ENCODE data around the gene CORO2B. TPM values are rescaled to one million over a fixed set of nuclear protein-coding genes. Genes with fewer than 3 reads are reported as not detected.

The CORO2B gene
- total and polyA plus RNA-seq, 2 experiments from 2014 or later = 1.6 to 4.6 TPM

- Histone ChIP-seq H3K4me3 (no peak overlapping the region), H3K27ac (ENCODE audit: low read depth) (no peak overlapping the region), H3F3A (replicated peaks; ENCODE audit: low read depth) (0 out of 2 replicates have a peak, but pooled peaks cover 5% of the 10 kb centered on the region), H4K20me1 (replicated peaks; ENCODE audit: insufficient read depth) (no peaks in the 10 kb centered on the region), H2AFZ (peak overlapping the region; percentile 91), H3K4me1 (ENCODE audit: insufficient read depth) (peaks cover 9% of the 10 kb centered on the region; the same call in 1 of the 2 replicates), H3K4me2 (peak overlapping the region; percentile 63), H3K9me2 (ENCODE audit: insufficient read depth) (no peaks in the 10 kb centered on the region), H3K36me3 (ENCODE audit: insufficient read depth) (no peaks in the 10 kb centered on the region), H3K27me3 (ENCODE audit: insufficient read depth) (no peaks in the 10 kb centered on the region), H3K79me2 (replicated peaks; ENCODE audit: insufficient read depth) (no peaks in the 10 kb centered on the region)
- no peak for DNase-seq (ENCODE audit: low spot score)
- Mint-ChIP-seq H3K4me1 (peaks cover 30% of the 10 kb centered on the region), H3K4me3 (peak overlapping the region; percentile 47; the same call in 1 of the 3 replicates), H3K27me3 (ENCODE audit: insufficient read depth, low read depth, poor library complexity) (peaks cover 18% of the 10 kb centered on the region), H3K9me3 (peaks cover 3% of the 10 kb centered on the region; the same call in 2 of the 3 replicates), H3K36me3 (ENCODE audit: low read depth) (peaks cover 4% of the 10 kb centered on the region; the same call in 1 of the 3 replicates), H3K27ac (peak overlapping the region; percentile 89)
- peak; percentile 15 for ATAC-seq
- TF ChIP-seq CREB1 (CRISPR knock-in tag; IDR thresholded peaks at IDR 0.05; ENCODE audit: low read depth) (no peak), ZNF331 (CRISPR knock-in tag; IDR thresholded peaks at IDR 0.05; ENCODE audit: low read depth) (no peak), POLR2AphosphoS5 (IDR thresholded peaks at IDR 0.05; ENCODE audit: low read depth) (no peak), NANOG (IDR thresholded peaks at IDR 0.05; ENCODE audit: borderline replicate concordance) (no peak), EZH2 (IDR thresholded peaks at IDR 0.05; ENCODE audit: low read depth, unreplicated experiment) (no peak)
- TF ChIP-seq, protein P1, sequence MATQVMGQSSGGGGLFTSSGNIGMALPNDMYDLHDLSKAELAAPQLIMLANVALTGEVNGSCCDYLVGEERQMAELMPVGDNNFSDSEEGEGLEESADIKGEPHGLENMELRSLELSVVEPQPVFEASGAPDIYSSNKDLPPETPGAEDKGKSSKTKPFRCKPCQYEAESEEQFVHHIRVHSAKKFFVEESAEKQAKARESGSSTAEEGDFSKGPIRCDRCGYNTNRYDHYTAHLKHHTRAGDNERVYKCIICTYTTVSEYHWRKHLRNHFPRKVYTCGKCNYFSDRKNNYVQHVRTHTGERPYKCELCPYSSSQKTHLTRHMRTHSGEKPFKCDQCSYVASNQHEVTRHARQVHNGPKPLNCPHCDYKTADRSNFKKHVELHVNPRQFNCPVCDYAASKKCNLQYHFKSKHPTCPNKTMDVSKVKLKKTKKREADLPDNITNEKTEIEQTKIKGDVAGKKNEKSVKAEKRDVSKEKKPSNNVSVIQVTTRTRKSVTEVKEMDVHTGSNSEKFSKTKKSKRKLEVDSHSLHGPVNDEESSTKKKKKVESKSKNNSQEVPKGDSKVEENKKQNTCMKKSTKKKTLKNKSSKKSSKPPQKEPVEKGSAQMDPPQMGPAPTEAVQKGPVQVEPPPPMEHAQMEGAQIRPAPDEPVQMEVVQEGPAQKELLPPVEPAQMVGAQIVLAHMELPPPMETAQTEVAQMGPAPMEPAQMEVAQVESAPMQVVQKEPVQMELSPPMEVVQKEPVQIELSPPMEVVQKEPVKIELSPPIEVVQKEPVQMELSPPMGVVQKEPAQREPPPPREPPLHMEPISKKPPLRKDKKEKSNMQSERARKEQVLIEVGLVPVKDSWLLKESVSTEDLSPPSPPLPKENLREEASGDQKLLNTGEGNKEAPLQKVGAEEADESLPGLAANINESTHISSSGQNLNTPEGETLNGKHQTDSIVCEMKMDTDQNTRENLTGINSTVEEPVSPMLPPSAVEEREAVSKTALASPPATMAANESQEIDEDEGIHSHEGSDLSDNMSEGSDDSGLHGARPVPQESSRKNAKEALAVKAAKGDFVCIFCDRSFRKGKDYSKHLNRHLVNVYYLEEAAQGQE (IDR thresholded peaks at IDR 0.05; ENCODE audit: unreplicated experiment) = no peak
- TF ChIP-seq, protein P2, sequence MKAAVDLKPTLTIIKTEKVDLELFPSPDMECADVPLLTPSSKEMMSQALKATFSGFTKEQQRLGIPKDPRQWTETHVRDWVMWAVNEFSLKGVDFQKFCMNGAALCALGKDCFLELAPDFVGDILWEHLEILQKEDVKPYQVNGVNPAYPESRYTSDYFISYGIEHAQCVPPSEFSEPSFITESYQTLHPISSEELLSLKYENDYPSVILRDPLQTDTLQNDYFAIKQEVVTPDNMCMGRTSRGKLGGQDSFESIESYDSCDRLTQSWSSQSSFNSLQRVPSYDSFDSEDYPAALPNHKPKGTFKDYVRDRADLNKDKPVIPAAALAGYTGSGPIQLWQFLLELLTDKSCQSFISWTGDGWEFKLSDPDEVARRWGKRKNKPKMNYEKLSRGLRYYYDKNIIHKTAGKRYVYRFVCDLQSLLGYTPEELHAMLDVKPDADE (IDR thresholded peaks at IDR 0.05) = no peak
Measured at GRCh38 chr15:68699881-68700454, 121.2 kb downstream of the CORO2B start.

DNA sequence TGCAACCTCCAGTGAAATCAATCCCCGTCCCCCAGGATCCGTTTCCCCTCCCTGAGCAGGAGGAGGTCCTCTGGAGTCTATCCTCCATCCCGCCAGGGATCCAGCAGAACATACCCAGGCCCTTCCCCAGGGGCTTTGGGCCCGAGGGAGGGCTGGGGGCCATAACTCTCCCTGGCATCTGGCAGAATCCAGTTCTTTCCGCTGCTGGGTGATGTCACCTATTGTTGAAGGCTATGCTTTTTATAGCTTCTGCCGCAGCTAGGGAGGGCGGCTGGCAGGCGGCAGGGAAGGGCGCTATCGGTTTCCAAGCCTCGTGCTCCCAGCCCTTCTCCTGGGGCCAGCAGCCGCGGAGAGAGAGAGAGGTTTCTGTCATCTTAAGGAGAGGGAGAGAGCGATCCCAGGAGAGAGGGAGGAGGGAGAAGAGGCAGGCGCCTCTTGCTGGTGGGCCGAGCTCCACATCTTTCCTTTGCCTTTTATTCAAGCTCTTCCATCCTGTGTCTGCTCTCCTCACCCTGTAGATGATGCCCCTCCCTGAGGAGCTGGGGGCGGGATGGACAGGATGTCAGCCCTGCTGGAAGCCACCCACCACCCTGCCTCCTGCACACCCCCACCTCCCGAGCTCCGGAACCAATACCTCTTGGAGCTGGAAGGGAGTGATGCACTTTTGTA, 121.8 kb downstream of the CORO2B start:
- peaks cover 24% of the 10 kb centered on the region for H3K4me1 Mint-ChIP-seq
- H3K27ac ChIP-seq (ENCODE audit: low read depth) = no peak overlapping the region; the same call in 1 of the 2 replicates
- TF ChIP-seq JUNB (IDR thresholded peaks at IDR 0.05; ENCODE audit: unreplicated experiment) (no peak), NANOG (IDR thresholded peaks at IDR 0.05; ENCODE audit: borderline replicate concordance) (no peak), EZH2 (IDR thresholded peaks at IDR 0.05; ENCODE audit: low read depth, unreplicated experiment) (no peak), CTCF (conservative IDR thresholded peaks at IDR 0.05; ENCODE audit: low read depth in 2 of 2) (no peak), STAT1 (IDR thresholded peaks at IDR 0.05; ENCODE audit: unreplicated experiment) (no peak), CREB1 (CRISPR knock-in tag; IDR thresholded peaks at IDR 0.05; ENCODE audit: low read depth) (no peak), ZNF331 (CRISPR knock-in tag; IDR thresholded peaks at IDR 0.05; ENCODE audit: low read depth) (no peak), EZH2phosphoT487 (IDR thresholded peaks at IDR 0.05; ENCODE audit: unreplicated experiment) (no peak)
- TF ChIP-seq, protein P1 (IDR thresholded peaks at IDR 0.05; ENCODE audit: unreplicated experiment) = no peak

More for the DNA sequence above, 121.8 kb downstream of the CORO2B start:
- Histone ChIP-seq H3K4me1 (ENCODE audit: insufficient read depth) (peaks cover 3% of the 10 kb centered on the region; the same call in 1 of the 2 replicates), H3K4me3 (peak overlapping the region; percentile 33; the same call in 1 of the 2 replicates), H3K4me2 (peak overlapping the region; percentile 63), H3K27me3 (ENCODE audit: insufficient read depth) (no peaks in the 10 kb centered on the region), H2AFZ (peak overlapping the region; percentile 91), H3K79me2 (replicated peaks; ENCODE audit: insufficient read depth) (no peaks in the 10 kb centered on the region), H3F3A (replicated peaks; ENCODE audit: low read depth) (0 out of 2 replicates have a peak, but pooled peaks cover 5% of the 10 kb centered on the region), H4K20me1 (replicated peaks; ENCODE audit: insufficient read depth) (no peaks in the 10 kb centered on the region), H3K36me3 (ENCODE audit: insufficient read depth) (no peaks in the 10 kb centered on the region), H3K9me2 (ENCODE audit: insufficient read depth) (no peaks in the 10 kb centered on the region)
- Mint-ChIP-seq H3K27me3 (ENCODE audit: insufficient read depth, low read depth, poor library complexity) (peaks cover 18% of the 10 kb centered on the region), H3K36me3 (ENCODE audit: low read depth) (peaks cover 4% of the 10 kb centered on the region; the same call in 1 of the 3 replicates), H3K9me3 (peaks cover 2% of the 10 kb centered on the region; the same call in 2 of the 3 replicates), H3K4me3 (peak overlapping the region; percentile 58), H3K27ac (peak overlapping the region; percentile 89)
- DNase-seq (ENCODE audit: low spot score) (peak; percentile 59), ATAC-seq (peak; percentile 86)

Data from GM23338 (cell line).